ENCODE data around the gene TTLL10.
"Not testable (repeated sequence)": the region's sequence is repeated elsewhere in the genome, so short reads cannot be mapped to it uniquely, and the experiment has no call there.

Gene TTLL10

GRCh38 chr1:1171546-1172340, 1.9 kb upstream of the TTLL10 start:
- no peak for DNase-seq

GRCh38 chr1:1173061-1173792, 453 bp upstream of the TTLL10 start:
- no peak for DNase-seq

- no peak for DNase-seq
These were observed 1.8 kb downstream of the TTLL10 start for GRCh38 chr1:1175221-1176062.

- DNase-seq, result not testable (repeated sequence)
These were observed 2.5 kb downstream of the TTLL10 start for GRCh38 chr1:1176063-1176761.

- no peak for DNase-seq
These were observed 3.3 kb downstream of the TTLL10 start for GRCh38 chr1:1176931-1177330.

GRCh38 chr1:1177452-1178206, 3.9 kb downstream of the TTLL10 start:
- DNase-seq, result no peak

GRCh38 chr1:1178794-1179331, 5.2 kb downstream of the TTLL10 start:
- no peak for DNase-seq

- DNase-seq, result no peak
These were observed 5.8 kb downstream of the TTLL10 start for GRCh38 chr1:1179346-1179982.

GRCh38 chr1:1179983-1180861, 6.5 kb downstream of the TTLL10 start:
- DNase-seq, result no peak

GRCh38 chr1:1181129-1181937, 7.7 kb downstream of the TTLL10 start:
- no peak for DNase-seq

GRCh38 chr1:1181938-1182410, 8.3 kb downstream of the TTLL10 start:
- DNase-seq, result no peak

GRCh38 chr1:1182491-1183220, 9.0 kb downstream of the TTLL10 start:
- no peak for DNase-seq

GRCh38 chr1:1183221-1183747, 9.6 kb downstream of the TTLL10 start:
- no peak for DNase-seq

GRCh38 chr1:1183833-1184775, 10.4 kb downstream of the TTLL10 start:
- DNase-seq, result no peak

GRCh38 chr1:1185101-1185765, 11.6 kb downstream of the TTLL10 start:
- DNase-seq, result no peak

GRCh38 chr1:1187938-1188337, 14.3 kb downstream of the TTLL10 start:
- no peak for DNase-seq
